ENCODE data around the gene ARHGAP1.
A peak's percentile ranks its signal among the peaks of the same experiment; 100 is the strongest.
"Not testable (repeated sequence)": the region's sequence is repeated elsewhere in the genome, so short reads cannot be mapped to it uniquely, and the experiment has no call there.

The ARHGAP1 gene

DNA sequence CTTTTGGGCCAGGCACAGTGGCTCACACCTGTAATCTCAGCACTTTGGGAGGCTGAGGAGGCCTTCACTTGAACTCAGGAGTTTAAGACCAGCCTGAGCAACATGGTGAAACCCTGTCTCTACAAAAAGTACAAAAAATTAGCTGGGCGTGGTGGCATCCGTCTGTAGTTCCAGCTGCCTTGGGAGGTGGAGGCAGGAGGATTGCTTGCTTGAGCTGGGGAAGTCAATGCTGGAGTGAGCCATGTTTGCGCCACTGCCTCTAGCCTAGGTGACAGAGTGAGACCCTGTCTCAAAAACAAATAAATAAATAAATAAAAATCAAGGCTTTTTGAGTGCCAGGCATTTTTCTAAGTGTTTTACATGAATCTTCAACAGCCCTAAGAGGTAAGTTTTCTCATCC is 29.9 kb downstream of the ARHGAP1 start:
- DNase-seq = not testable (repeated sequence)

DNA sequence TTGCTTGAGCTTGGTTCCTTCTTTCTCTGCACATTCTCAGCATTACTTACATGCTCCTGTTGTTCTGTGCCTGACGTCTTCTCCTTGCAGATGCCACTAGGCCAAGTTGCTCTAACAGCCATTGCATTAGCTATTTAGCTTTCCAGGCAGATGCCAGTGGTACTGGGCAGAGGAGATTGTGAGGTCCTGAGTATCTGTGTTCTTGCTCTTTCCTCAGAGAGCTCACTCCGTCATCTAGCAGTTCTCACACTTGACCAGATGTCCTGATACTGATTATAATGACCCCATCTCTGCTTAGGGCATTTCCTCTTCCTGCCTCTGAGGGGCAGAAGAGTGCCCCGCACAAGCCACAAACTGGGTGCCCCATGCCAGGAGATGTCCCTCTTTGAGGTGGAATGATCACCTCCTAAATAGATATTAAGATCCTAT is 30.7 kb downstream of the ARHGAP1 start:
- no peak for DNase-seq

DNA sequence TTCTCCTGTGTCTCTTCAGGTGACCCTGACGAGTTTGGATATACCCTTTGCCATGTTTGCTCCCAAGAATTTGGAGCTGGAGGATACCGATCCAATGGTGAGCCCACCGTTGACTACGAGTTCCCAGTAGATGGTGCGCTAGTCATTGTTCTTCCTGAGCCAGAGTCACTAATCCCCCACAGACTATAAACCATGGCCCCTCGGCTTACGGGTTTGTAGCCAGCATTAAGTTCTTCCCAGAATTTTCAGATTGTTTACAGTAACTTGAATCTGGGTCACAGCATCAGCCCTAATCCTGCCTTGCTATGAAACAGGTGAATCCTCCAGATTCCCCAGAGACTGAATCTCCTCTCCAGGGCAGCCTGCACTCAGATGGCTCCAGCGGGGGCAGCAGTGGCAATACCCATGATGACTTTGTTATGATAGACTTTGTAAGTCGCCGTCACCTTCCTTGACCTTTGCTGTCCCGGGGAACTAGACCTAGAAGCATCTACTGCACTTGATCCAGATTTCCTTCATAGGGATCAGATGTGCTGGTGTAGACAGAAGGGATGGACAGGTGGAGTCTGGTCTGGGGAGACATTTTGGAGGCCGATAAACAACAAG is 31.8 kb downstream of the ARHGAP1 start:
- no peak for DNase-seq

- DNase-seq = no peak
Measured at GRCh38 chr11:46667043-46667481, 33.4 kb downstream of the ARHGAP1 start.

DNA sequence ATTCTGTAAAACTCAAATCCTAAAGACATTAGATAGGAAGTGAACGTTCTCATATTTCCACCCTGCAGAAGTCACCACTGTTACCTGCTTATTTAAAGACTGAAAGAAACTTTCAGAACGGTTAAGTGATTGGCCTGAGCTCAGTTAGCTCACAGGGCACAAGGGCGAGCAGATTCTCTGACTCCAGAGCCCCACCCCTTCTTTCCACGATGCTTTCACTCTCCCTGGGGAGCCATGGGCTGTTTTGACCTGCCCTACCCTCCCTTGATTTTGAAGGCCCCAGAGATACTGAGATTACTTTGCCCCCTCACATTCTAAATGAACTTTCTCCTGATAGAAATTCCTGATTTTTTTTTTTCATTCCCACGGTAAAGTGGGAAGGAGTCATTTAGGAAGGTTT is 33.9 kb downstream of the ARHGAP1 start:
- DNase-seq = no peak

DNA sequence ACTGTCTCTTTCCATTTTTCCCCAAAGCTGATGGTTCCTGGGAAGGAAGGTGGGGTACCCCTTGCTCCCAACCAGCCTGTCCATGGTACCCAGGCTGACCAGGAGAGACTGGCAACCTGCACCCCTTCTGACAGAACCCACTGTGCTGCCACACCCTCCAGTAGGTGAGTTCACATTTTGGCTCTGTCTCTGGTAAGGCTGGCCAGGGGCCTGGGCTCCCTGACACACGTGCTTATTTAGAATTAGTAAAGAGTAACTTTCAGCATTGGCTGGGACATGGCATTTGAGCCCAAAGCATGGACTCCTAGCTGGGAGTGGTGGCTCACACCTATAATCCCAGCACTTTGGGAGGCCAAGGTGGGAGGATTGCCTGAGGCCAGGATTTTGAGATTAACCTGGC is 35.1 kb downstream of the ARHGAP1 start:
- no peak for DNase-seq

DNA sequence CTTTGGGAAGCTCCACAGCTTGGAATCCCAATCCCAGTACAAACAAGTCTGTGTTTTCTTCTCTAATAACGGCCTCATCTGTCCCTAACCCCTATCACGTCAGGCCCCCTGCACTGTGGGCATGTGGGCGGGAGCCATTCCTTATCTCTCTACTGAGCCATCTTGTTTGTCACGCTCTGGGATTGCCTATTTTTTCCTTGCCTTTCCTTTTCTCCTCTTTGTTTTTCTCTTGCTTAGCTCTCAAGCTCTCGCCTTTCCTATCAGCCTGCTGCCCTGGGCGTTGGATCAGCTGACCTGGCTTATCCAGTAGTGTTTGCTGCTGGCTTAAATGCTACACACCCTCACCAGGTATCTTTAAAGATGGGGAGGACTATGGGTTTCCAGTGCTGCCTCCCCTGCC is 35.8 kb downstream of the ARHGAP1 start:
- DNase-seq = no peak

DNA sequence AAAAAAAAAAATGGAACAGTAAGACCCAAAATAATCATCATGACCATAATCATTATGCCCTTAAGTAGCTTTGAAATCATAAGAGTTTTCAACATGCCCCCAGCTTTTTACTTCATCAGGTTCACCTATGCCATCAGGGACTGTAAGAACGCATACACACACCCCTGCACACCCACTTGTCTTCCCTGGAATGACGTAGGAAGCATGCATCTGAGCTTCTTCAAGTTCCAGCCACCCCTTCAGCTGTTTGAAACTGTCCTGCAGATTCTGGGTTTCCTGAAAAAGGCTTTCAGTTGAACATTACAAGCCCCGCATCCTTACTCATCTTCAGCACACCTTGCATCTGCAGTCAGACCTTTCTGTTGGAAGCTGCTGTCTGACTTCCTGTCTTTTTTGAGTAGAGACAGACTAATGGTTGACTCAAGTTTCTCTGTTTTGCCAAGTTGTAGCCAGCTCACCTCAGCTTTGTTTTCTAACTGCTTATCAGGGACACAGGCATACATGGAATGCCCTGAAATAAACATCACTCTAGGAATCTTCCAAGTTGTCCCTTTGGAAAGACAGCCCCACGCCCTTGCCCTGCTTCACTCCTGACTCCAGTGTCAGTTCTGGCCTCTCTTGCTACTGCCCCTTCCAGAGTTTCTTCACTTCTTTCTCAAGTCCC is 37.0 kb downstream of the ARHGAP1 start:
- DNase-seq = no peak

GRCh38 chr11:46662366-46662765 is 38.1 kb downstream of the ARHGAP1 start:
- no peak for DNase-seq

DNA sequence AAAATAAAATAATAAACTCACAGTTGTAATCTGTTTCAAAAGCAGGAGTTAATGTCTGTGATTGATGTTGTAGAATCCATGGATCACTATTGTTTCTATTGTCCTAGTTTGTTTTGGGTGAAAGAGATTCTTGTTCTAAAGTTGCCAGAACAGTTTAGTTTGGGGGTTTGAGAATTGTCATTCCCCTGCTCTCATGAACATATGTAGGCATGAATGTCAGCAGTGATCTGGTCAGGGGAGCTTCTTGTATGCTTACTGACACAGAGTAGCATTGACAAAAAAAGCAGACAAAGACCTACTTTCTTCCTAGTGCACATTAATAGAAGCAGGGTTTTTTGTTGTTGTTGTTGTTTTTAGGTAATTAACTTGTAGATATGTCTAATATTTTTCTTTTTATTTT is 38.6 kb downstream of the ARHGAP1 start:
- DNase-seq = no peak

DNA sequence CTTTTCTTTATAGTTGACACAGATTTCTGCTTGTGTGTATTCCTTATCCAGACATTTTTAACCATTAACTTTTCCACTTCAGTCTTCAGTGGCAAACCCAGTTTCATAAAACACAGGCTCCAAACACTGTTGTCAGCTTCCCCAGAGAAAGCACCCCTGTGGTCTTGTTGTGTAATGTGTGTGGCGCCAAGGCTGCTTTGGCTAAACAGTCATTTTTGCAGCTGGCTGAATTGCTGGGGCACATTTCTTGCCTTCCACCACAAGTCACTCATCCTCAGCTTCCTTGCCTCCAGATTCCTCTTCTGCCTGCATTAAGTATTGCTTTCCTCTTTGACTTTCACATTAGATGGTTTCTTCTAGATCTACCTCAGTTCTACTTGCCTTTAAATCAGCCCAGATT is 40.5 kb downstream of the ARHGAP1 start:
- DNase-seq = peak; percentile 14

- DNase-seq = no peak
Measured at GRCh38 chr11:46658259-46658658, 42.2 kb downstream of the ARHGAP1 start.

GRCh38 chr11:46657186-46657585 is 43.2 kb downstream of the ARHGAP1 start:
- DNase-seq = no peak

GRCh38 chr11:46655631-46656030 is 44.8 kb downstream of the ARHGAP1 start:
- no peak for DNase-seq

DNA sequence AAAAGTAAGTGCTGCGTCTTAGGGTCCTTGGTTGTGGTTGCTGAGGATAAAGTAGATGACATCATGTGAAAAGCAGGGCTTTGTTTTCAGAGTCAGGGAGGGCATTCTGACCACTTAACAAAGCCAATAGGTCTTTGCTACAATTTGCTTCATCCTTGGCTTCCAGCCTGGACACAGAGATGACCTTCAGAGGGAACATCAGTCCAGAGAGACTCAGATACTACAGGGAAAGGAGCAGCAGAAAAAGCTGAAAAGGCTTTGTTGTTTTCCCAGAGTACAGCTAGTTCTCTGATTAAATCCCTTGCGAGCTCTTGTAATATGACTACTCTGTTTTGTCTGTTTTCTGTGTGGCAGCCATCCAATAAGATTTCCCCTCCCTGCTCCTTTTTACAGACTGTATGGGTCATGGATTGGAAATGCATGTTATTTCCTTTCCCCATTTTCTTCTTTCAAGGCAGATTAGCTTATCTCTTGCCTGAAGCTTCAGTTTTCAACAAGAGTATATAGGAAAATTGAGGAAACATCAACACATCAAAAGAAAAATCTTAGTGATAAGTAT is 51.2 kb downstream of the ARHGAP1 start:
- no peak for DNase-seq

DNA sequence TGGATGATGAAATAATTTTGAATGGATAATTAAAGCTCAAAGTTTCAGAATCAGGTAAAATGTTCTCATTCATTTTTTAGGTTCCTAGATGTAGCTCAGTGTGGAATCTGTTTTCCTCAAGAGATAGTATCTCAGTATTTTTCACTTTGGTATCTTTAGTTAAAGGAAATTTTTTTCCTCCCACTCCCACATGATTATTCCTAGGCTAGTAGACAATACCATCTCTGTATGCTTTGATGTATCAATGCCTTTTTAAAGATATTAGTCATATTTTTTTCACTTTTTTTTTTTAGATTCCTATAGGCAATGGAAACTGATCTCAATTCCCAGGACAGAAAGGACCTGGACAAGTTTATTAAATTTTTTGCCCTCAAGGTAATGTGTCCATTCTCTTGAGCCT is 56.4 kb downstream of the ARHGAP1 start:
- DNase-seq = no peak

- no peak for DNase-seq
Measured at GRCh38 chr11:46643531-46643930, 56.9 kb downstream of the ARHGAP1 start.

- no peak for DNase-seq
Measured at GRCh38 chr11:46642627-46643335, 57.6 kb downstream of the ARHGAP1 start.

GRCh38 chr11:46641639-46642038 is 58.8 kb downstream of the ARHGAP1 start:
- no peak for DNase-seq

GRCh38 chr11:46640036-46640788 is 60.2 kb downstream of the ARHGAP1 start:
- DNase-seq = no peak

GRCh38 chr11:46639197-46639839 is 61.1 kb downstream of the ARHGAP1 start:
- no peak for DNase-seq

GRCh38 chr11:46637546-46637945 is 62.9 kb downstream of the ARHGAP1 start:
- DNase-seq = no peak

All from NK-92 treated with Interleukin-12 subunit alpha and Interleukin-12 subunit beta, amount 100 ng/mL, for 24 hours (cell line).